Esophagus squamous epithelium (tissue), 4 donors: Measurements from ENCODE around the gene NTF3.

Experiments
- CTCF ChIP-seq, 6 experiments: fragments of 450-650 bp in 4 of 6; fragments of 200-600 bp in 2 of 6; sonication (generic) in 2 of 6; IDR thresholded peaks; one replicate each; pipeline ENCODE4 v1.5.1; 2016 to 2019; ENCODE audit warnings: antibody characterized with exemption in 6 of 6, mild to moderate bottlenecking in 4 of 6, moderate library complexity in 4 of 6
- POLR2A ChIP-seq, 4 donors: fragments of 450-650 bp; IDR thresholded peaks; one replicate each; pipeline ENCODE4 v1.6.1; 2017; ENCODE audit warnings: antibody characterized with exemption in 4 of 4, mild to moderate bottlenecking in 4 of 4, moderate library complexity in 3 of 4

GRCh38 chr12:5509102-5509501, 77.2 kb downstream of the NTF3 start:
- TF ChIP-seq CTCF (IDR thresholded peaks at IDR 0.05) (no peak), POLR2A (IDR thresholded peaks at IDR 0.05) (no peak)
